B cell (primary cell): Measurements from ENCODE around the gene DOC2B. TPM values are rescaled to one million over a fixed set of nuclear protein-coding genes. Genes with fewer than 3 reads are reported as not detected.

Experiments used
- ATAC-seq: fragments of 200-7000 bp; cut with Tn5 transposase; one replicate; pipeline ENCODE4 v1.10.0; 2021; ENCODE audit warnings: low read depth, mild to moderate bottlenecking, moderate number of reproducible peaks, moderate library complexity
- CTCF ChIA-PET: fragments of 350-600 bp; sonication (Branson Sonifier 250); formaldehyde crosslinking; loops from one replicate; lab custom pipeline; 2021; ENCODE audit warnings: antibody characterized with exemption, inconsistent platforms; lab: Charles Lee
- POLR2A ChIA-PET: fragments of 350-600 bp; sonication (Branson Sonifier 250); formaldehyde crosslinking; loops from one replicate; lab custom pipeline; 2021; ENCODE audit warnings: antibody characterized with exemption; lab: Charles Lee
- DNase-seq: peaks from one replicate; pipeline ENCODE4 v3.0.0; 2013
- H2AFZ ChIP-seq: 2 replicates; pipeline ENCODE4 v1.6.1; 2012; ENCODE audit warnings: mild to moderate bottlenecking, low read depth, low read length; ENCODE audit not compliant: insufficient read depth, poor library complexity, severe bottlenecking
- H3K27ac ChIP-seq, 2 donors: 1 replicate in 1 of 2; 2 replicates in 1 of 2; pipeline ENCODE4 v1.5.1; 2012 to 2013; ENCODE audit warnings: low read length in 2 of 2, mild to moderate bottlenecking in 2 of 2, moderate library complexity in 1 of 2
- H3K27me3 ChIP-seq, 4 experiments: fragments of 200-600 bp in 1 of 4; sonication (generic) in 1 of 4; replicated peaks in 1 of 4; 1 replicate in 2 of 4; 2 replicates in 2 of 4; pipeline versions ENCODE4 v1.6.1 to v1.7.0; 2013 to 2016; ENCODE audit warnings: low read length in 3 of 4, mild to moderate bottlenecking in 2 of 4, mixed read lengths in 1 of 4, moderate library complexity in 1 of 4; ENCODE audit not compliant: insufficient read depth in 4 of 4, control insufficient read depth in 3 of 4; ENCODE audit errors: control extremely low read depth in 1 of 4
- H3K36me3 ChIP-seq, 2 experiments: replicated peaks in 1 of 2; 1 replicate in 1 of 2; 2 replicates in 1 of 2; pipeline versions ENCODE4 v1.6.1 to v1.7.1; 2013; ENCODE audit warnings: low read length in 1 of 2; ENCODE audit not compliant: insufficient read depth in 2 of 2, control insufficient read depth in 1 of 2; ENCODE audit errors: control extremely low read depth in 1 of 2, extremely low read depth in 1 of 2
- H3K4me1 ChIP-seq, 2 donors: fragments of 200-600 bp in 1 of 2; sonication (generic) in 1 of 2; 1 replicate in 1 of 2; 2 replicates in 1 of 2; pipeline versions ENCODE4 v1.5.1 to v1.6.1; 2013 to 2017; ENCODE audit warnings: low read length in 2 of 2; ENCODE audit not compliant: control insufficient read depth in 2 of 2, insufficient read depth in 2 of 2
- H3K4me2 ChIP-seq: replicated peaks from 2 replicates; pipeline ENCODE3; 2012; ENCODE audit warnings: mild to moderate bottlenecking, low read depth, low read length; ENCODE audit not compliant: poor library complexity, severe bottlenecking
- H3K4me3 ChIP-seq, 5 experiments: fragments of 200-600 bp in 1 of 5; sonication (generic) in 1 of 5; 1 replicate in 3 of 5; 2 replicates in 2 of 5; pipeline versions ENCODE4 v1.5.1 to v1.7.0; 2011 to 2016; ENCODE audit warnings: low read length in 4 of 5, mild to moderate bottlenecking in 4 of 5, low read depth in 2 of 5, control low read depth in 1 of 5, moderate library complexity in 1 of 5; ENCODE audit not compliant: insufficient read depth in 1 of 5; ENCODE audit errors: control extremely low read depth in 1 of 5, extremely low read depth in 1 of 5
- H3K79me2 ChIP-seq: fragments of 200-600 bp; sonication (generic); one replicate; pipeline ENCODE4 v1.6.0; 2016; ENCODE audit warnings: low read length; ENCODE audit not compliant: control insufficient read depth, insufficient read depth
- H3K9ac ChIP-seq: fragments of 200-600 bp; sonication (generic); 2 replicates; pipeline ENCODE4 v1.6.1; 2017; ENCODE audit warnings: mild to moderate bottlenecking, low read length, moderate library complexity
- H3K9me3 ChIP-seq, 3 donors: one replicate each; pipeline versions ENCODE4 v1.6.1 to v1.7.1; 2013; ENCODE audit warnings: low read length in 2 of 3; ENCODE audit not compliant: control insufficient read depth in 2 of 3, insufficient read depth in 1 of 3; ENCODE audit errors: control extremely low read depth in 1 of 3
- H4K20me1 ChIP-seq: 2 replicates; pipeline ENCODE4 v1.6.0; 2012; ENCODE audit warnings: mild to moderate bottlenecking, low read length; ENCODE audit not compliant: insufficient read depth, control insufficient read depth, poor library complexity, severe bottlenecking
- H3K27ac Mint-ChIP-seq: one replicate; pipeline ENCODE4 v1.8.0; 2021; ENCODE audit warnings: mixed read lengths
- H3K27me3 Mint-ChIP-seq: one replicate; pipeline ENCODE4 v1.8.0; 2021; ENCODE audit warnings: mixed read lengths
- H3K4me1 Mint-ChIP-seq: one replicate; pipeline ENCODE4 v1.8.0; 2021; ENCODE audit warnings: mixed read lengths
- H3K4me3 Mint-ChIP-seq: one replicate; pipeline ENCODE4 v1.8.0; 2021; ENCODE audit warnings: mixed read lengths
- H3K9me3 Mint-ChIP-seq: one replicate; pipeline ENCODE4 v1.8.0; 2022; ENCODE audit warnings: mixed read lengths; ENCODE audit not compliant: insufficient read depth
- CTCF ChIP-seq: fragments of 200-600 bp; IDR thresholded peaks from one replicate; pipeline ENCODE4 v1.8.0; 2022; ENCODE audit warnings: antibody characterized with exemption, mild to moderate bottlenecking
- EZH2 ChIP-seq: IDR thresholded peaks from 2 replicates; pipeline ENCODE4 v1.6.1; 2012; ENCODE audit warnings: borderline replicate concordance, low read depth, mild to moderate bottlenecking, moderate library complexity, low read length; ENCODE audit not compliant: insufficient read depth, poor library complexity, severe bottlenecking
- WGBS: methylation state at CpG from one replicate; pipeline ENCODE4 v1.1.5; 2013; ENCODE audit warnings: missing lambda C conversion rate; ENCODE audit not compliant: insufficient coverage; 5-methylcytosine and 5-hydroxymethylcytosine counted together
- intact Hi-C: fragments of 100-400 bp; cut with micrococcal nuclease; formaldehyde crosslinking; loops from one replicate; pipeline ENCODE4 v1.10.0; 2022
- polyA plus RNA-seq: library from polyadenylated mRNA; depleted of rRNA; stranded (reverse); fragments of >200 nt; gene quantifications from 2 replicates; pipeline ENCODE4 v1.2.3, GENCODE V29; 2012
- total RNA-seq, 2 donors: library from RNA; stranded (reverse); fragments of 120-200 nt in 1 of 2; gene quantifications; 1 replicate in 1 of 2; 2 replicates in 1 of 2; pipeline versions ENCODE4 v1.2.3 to v1.2.4, GENCODE V29; 2013 to 2022

Gene DOC2B
- total and polyA plus RNA-seq, 2 donors (not counting 1 experiment from before 2014, with no cell fraction given): not detected

GRCh38 chr17:227946-228615 is 46.6 kb upstream of the DOC2B start:
- POLR2A ChIA-PET: no interaction called here

More at GRCh38 chr17:227946-228615, 46.6 kb upstream of the DOC2B start:
- H3K4me1 Mint-ChIP-seq: no peaks in the 10 kb centered on the region
- no peaks in the 10 kb centered on the region for H3K79me2 ChIP-seq
- no peak overlapping the region for H3K4me3 Mint-ChIP-seq
- no peak overlapping the region for H3K9ac ChIP-seq
- H3K36me3 ChIP-seq: no peaks in the 10 kb centered on the region
- no peaks in the 10 kb centered on the region for H3K4me1 ChIP-seq
- H2AFZ ChIP-seq: no peak overlapping the region
- no peak overlapping the region for H3K4me3 ChIP-seq
- WGBS: 86% methylated on average over 15 of the region's 19 CpGs
- no peak for TF ChIP-seq EZH2
- no peak for TF ChIP-seq CTCF
- H3K9me3 ChIP-seq: no peaks in the 10 kb centered on the region
- no peaks in the 10 kb centered on the region for H3K27me3 ChIP-seq
- no peaks in the 10 kb centered on the region for H4K20me1 ChIP-seq
- CTCF ChIA-PET: no interaction called here
- DNase-seq (no peak), ATAC-seq (no peak)
- H3K4me2 ChIP-seq: no peak overlapping the region
- H3K27ac Mint-ChIP-seq: no peak overlapping the region
- H3K9me3 Mint-ChIP-seq: no peaks in the 10 kb centered on the region
- H3K27me3 Mint-ChIP-seq: no peaks in the 10 kb centered on the region
- intact Hi-C loops: no loop called here
- H3K27ac ChIP-seq: no peak overlapping the region
